GM12878 (cell line): ENCODE data around the gene MXD4. TPM values are rescaled to one million over a fixed set of nuclear protein-coding genes. Genes with fewer than 3 reads are reported as not detected.

Source experiments
- ATAC-seq: fragments of 200-7000 bp; cut with Tn5 transposase; 3 replicates; pipeline ENCODE4 v1.9.1; 2020; ENCODE audit warnings: mild to moderate bottlenecking, moderate library complexity
- BruUV-seq: library from RNA; stranded (reverse); fragments of 400-500 nt; replicated peaks from 2 replicates; lab custom pipeline; 2021; lab: Mats Ljungman, UMichigan
- CTCF ChIA-PET: fragments of 300-600 bp; sonication (Branson Sonifier 250); formaldehyde crosslinking; extraction: SDS; loops from one replicate; lab custom pipeline; 2021; ENCODE audit warnings: inconsistent platforms; lab: Yijun Ruan, JAX
- POLR2A ChIA-PET: fragments of 350-600 bp; formaldehyde crosslinking; extraction: SDS; loops from one replicate; lab custom pipeline; 2021; ENCODE audit warnings: inconsistent platforms; lab: Charles Lee
- RAD21 ChIA-PET: fragments of 300-600 bp; sonication (Branson Sonifier 250); formaldehyde crosslinking; loops from one replicate; lab custom pipeline; 2023; ENCODE audit warnings: antibody characterized with exemption; ENCODE audit not compliant: unreplicated experiment; lab: Charles Lee
- SMC1A ChIA-PET: fragments of 300-600 bp; sonication (Branson Sonifier 250); formaldehyde crosslinking; loops from one replicate; lab custom pipeline; 2023; ENCODE audit not compliant: unreplicated experiment, uncharacterized antibody; lab: Charles Lee
- DNase-seq: peaks from one replicate; pipeline ENCODE4 v3.0.0-alpha.2; 2011; ENCODE audit warnings: low read depth, low spot score
- FAIRE-seq: peaks from 3 replicates; lab custom pipeline; 2011; peaks lifted over from hg19 to GRCh38; lab: Jason Lieb, UNC
- H2AFZ ChIP-seq: 2 replicates; pipeline ENCODE4 v1.6.0; 2011; ENCODE audit warnings: low read depth, low read length, control low read depth; ENCODE audit not compliant: control insufficient read depth
- H3K27ac ChIP-seq: 2 replicates; pipeline ENCODE4 v1.5.1; 2011; ENCODE audit warnings: control low read depth; ENCODE audit not compliant: control insufficient read depth, insufficient read depth
- H3K27me3 ChIP-seq, 2 experiments: replicated peaks in 1 of 2; 2 replicates each; pipeline versions ENCODE4 v1.6.0 to v1.6.1; 2011; ENCODE audit warnings: low read length in 1 of 2; ENCODE audit not compliant: control insufficient read depth in 2 of 2, insufficient read depth in 2 of 2
- H3K36me3 ChIP-seq, 2 experiments: 2 replicates each; pipeline ENCODE4 v1.5.1; 2011; ENCODE audit warnings: low read length in 1 of 2; ENCODE audit not compliant: control insufficient read depth in 2 of 2, insufficient read depth in 2 of 2
- H3K4me1 ChIP-seq: 2 replicates; pipeline ENCODE4 v1.6.1; 2011; ENCODE audit warnings: mild to moderate bottlenecking, low read length, moderate library complexity, mixed read lengths; ENCODE audit not compliant: control insufficient read depth, insufficient read depth
- H3K4me2 ChIP-seq: 2 replicates; pipeline ENCODE4 v1.6.0; 2011; ENCODE audit warnings: control low read depth; ENCODE audit not compliant: control insufficient read depth, insufficient read depth
- H3K4me3 ChIP-seq: fragments of 200-600 bp; sonication (generic); 2 replicates; pipeline ENCODE4 v1.5.1; 2016
- H3K79me2 ChIP-seq: 2 replicates; pipeline ENCODE4 v1.6.0; 2011; ENCODE audit warnings: low read length; ENCODE audit not compliant: control insufficient read depth, insufficient read depth
- H3K9ac ChIP-seq: 2 replicates; pipeline ENCODE4 v1.8.0; 2011; ENCODE audit warnings: low read length, control low read depth, mixed read lengths; ENCODE audit not compliant: control insufficient read depth, insufficient read depth
- H3K9me3 ChIP-seq: replicated peaks from 3 replicates; pipeline ENCODE4 v1.5.1; 2011; ENCODE audit warnings: mild to moderate bottlenecking, low read length; ENCODE audit not compliant: control insufficient read depth, insufficient read depth
- H4K20me1 ChIP-seq: 2 replicates; pipeline ENCODE4 v1.6.0; 2011; ENCODE audit not compliant: control insufficient read depth, insufficient read depth
- ATF3 ChIP-seq: IDR thresholded peaks from 2 replicates; pipeline ENCODE4 v1.6.1; 2011; ENCODE audit warnings: low read depth, mild to moderate bottlenecking, low read length, moderate library complexity, borderline replicate concordance; ENCODE audit errors: extremely low read depth
- CREB1 ChIP-seq: IDR thresholded peaks from 2 replicates; pipeline ENCODE4 v1.6.1; 2012; ENCODE audit warnings: low read depth, mild to moderate bottlenecking, inconsistent platforms
- FOXK2 ChIP-seq: fragments of 450-650 bp; IDR thresholded peaks from 2 replicates; pipeline ENCODE4 v1.6.1; 2017; ENCODE audit warnings: mild to moderate bottlenecking, moderate library complexity
- MAX ChIP-seq: IDR thresholded peaks from 2 replicates; pipeline ENCODE4 v1.6.1; 2012; ENCODE audit warnings: low read depth, low read length, improper control_type of control experiment
- NR2C1 ChIP-seq: fragments of 450-650 bp; IDR thresholded peaks from 2 replicates; pipeline ENCODE4 v1.6.1; 2017; ENCODE audit warnings: antibody characterized with exemption, mild to moderate bottlenecking, moderate library complexity
- RELB ChIP-seq: fragments of 450-650 bp; IDR thresholded peaks from 2 replicates; pipeline ENCODE4 v1.6.1; 2017; ENCODE audit warnings: low read depth, mild to moderate bottlenecking, moderate library complexity
- RUNX3 ChIP-seq: IDR thresholded peaks from 2 replicates; pipeline ENCODE4 v1.6.1; 2012; ENCODE audit warnings: low read length, inconsistent platforms
- SIX5 ChIP-seq: IDR thresholded peaks from 2 replicates; pipeline ENCODE4 v1.6.1; 2011; ENCODE audit warnings: mild to moderate bottlenecking, low read depth, low read length, moderate library complexity; ENCODE audit not compliant: severe bottlenecking
- SUZ12 ChIP-seq: fragments of 200-600 bp; sonication (generic); IDR thresholded peaks from one replicate; pipeline ENCODE4 v1.6.1; 2018; ENCODE audit warnings: antibody characterized with exemption, mild to moderate bottlenecking; ENCODE audit not compliant: unreplicated experiment
- ZBTB11 ChIP-seq: fragments of 450-650 bp; formaldehyde crosslinking; IDR thresholded peaks from 2 replicates; pipeline ENCODE4 v1.5.0; 2022; ENCODE audit warnings: mild to moderate bottlenecking, missing genetic modification characterization
- WGBS: methylation state at CpG from one replicate; pipeline ENCODE4 v1.1.6; 2016; ENCODE audit warnings: low lambda C conversion rate; ENCODE audit not compliant: insufficient replicate concordance, insufficient coverage; ENCODE audit errors: missing lambda C conversion rate; 5-methylcytosine and 5-hydroxymethylcytosine counted together
- in situ Hi-C: fragments of 300-500 bp; cut with MboI; formaldehyde crosslinking; loops from 9 replicates; pipeline ENCODE4 v1.14.3; 2018; ENCODE audit warnings: mixed read lengths
- intact Hi-C: fragments of 100-400 bp; cut with micrococcal nuclease; formaldehyde crosslinking; loops from one replicate; pipeline ENCODE4 v1.14.2; 2022; ENCODE audit not compliant: unreplicated experiment
- polyA plus RNA-seq, 11 experiments: library from polyadenylated mRNA; depleted of rRNA in 4 of 11; unstranded in 6 of 11; stranded (reverse) in 5 of 11; fragments of >200 nt; fragmentation: Nextera tagmentation in 4 of 11; fragmentation: Illumina TruSeq in 1 of 11; extraction: Ambion mirVana in 4 of 11; extraction: Trizol in 1 of 11; gene quantifications; 1 replicate in 1 of 11; 2 replicates in 10 of 11; pipeline versions ENCODE4 v1.2.1 to v1.2.3, GENCODE V29; 2011 to 2016; ENCODE audit warnings: inconsistent platforms in 2 of 11, missing spikeins in 2 of 11, low read depth in 1 of 11
- total RNA-seq, 4 experiments: library from RNA; depleted of rRNA in 3 of 4; stranded (reverse); fragments of >200 nt in 3 of 4; fragmentation: Illumina TruSeq in 1 of 4; extraction: Trizol in 1 of 4; gene quantifications; 2 replicates each; pipeline versions ENCODE4 v1.2.1 to v1.2.3, GENCODE V29; 2013 to 2021

MXD4 gene
- total and polyA plus RNA-seq, 10 of the 15 experiments (the other 5 are each of a cell fraction or from before 2014, with no cell fraction given), result 0.21 to 25.6 (median 5.2) TPM

GRCh38 chr4:2301806-2302205, 39.9 kb upstream of the MXD4 start:
- intact Hi-C loops, result no loop called here
- no TSS peak for BruUV-seq

GRCh38 chr4:2301225-2301642, 39.3 kb upstream of the MXD4 start:
- BruUV-seq, result no TSS peak
- Histone ChIP-seq H3K27me3 (no peaks in the 10 kb centered on the region), H3K27ac (no peak overlapping the region), H3K79me2 (no peaks in the 10 kb centered on the region), H3K4me2 (no peak overlapping the region), H3K4me1 (no peaks in the 10 kb centered on the region; the same call in 1 of the 2 replicates), H2AFZ (no peak overlapping the region), H3K36me3 (no peaks in the 10 kb centered on the region), H3K4me3 (no peak overlapping the region), H3K9ac (no peak overlapping the region), H3K9me3 (no peaks in the 10 kb centered on the region), H4K20me1 (no peaks in the 10 kb centered on the region)
- FAIRE-seq (no peak), DNase-seq (no peak), ATAC-seq (no peak)
- ChIA-PET POLR2A (no interaction called here), CTCF (no interaction called here), SMC1A (no interaction called here), RAD21 (no interaction called here)
- WGBS, result 57% methylated on average over 14 of the region's 14 CpGs
- intact Hi-C loops (no loop called here), in situ Hi-C loops (no loop called here)
- TF ChIP-seq SUZ12 (no peak), RUNX3 (no peak), ATF3 (no peak), CREB1 (no peak), MAX (no peak), FOXK2 (no peak), ZBTB11 (CRISPR knock-in tag) (no peak)

More at GRCh38 chr4:2301806-2302205, 39.9 kb upstream of the MXD4 start:
- no peaks in the 10 kb centered on the region for H3K79me2 ChIP-seq
- no peak overlapping the region for H3K9ac ChIP-seq
- in situ Hi-C loops, result no loop called here
- no peak overlapping the region for H3K4me2 ChIP-seq
- ChIA-PET RAD21 (no interaction called here), SMC1A (no interaction called here), CTCF (no interaction called here), POLR2A (no interaction called here)
- no peaks in the 10 kb centered on the region for H3K27me3 ChIP-seq
- no peaks in the 10 kb centered on the region; the same call in 2 of the 3 replicates for H3K9me3 ChIP-seq
- DNase-seq (no peak), FAIRE-seq (no peak), ATAC-seq (no peak)
- WGBS, result 61% methylated on average over 19 of the region's 19 CpGs
- H4K20me1 ChIP-seq, result no peaks in the 10 kb centered on the region
- no peak overlapping the region for H3K27ac ChIP-seq
- H3K4me1 ChIP-seq, result no peaks in the 10 kb centered on the region; the same call in 1 of the 2 replicates
- TF ChIP-seq NR2C1, result no peak
- TF ChIP-seq SIX5, result no peak
- TF ChIP-seq RELB, result no peak
- H3K4me3 ChIP-seq, result no peak overlapping the region
- no peaks in the 10 kb centered on the region for H3K36me3 ChIP-seq
- no peak overlapping the region for H2AFZ ChIP-seq
